Activated CD4-positive, alpha-beta T cell treated with anti-CD3 and anti-CD28 coated beads, Interleukin-2, amount 10 ng/mL, durations not matched to agents 24 days and 14 days (primary cell): ENCODE results near the gene ZAR1L. TPM values are rescaled to one million over a fixed set of nuclear protein-coding genes. Genes with fewer than 3 reads are reported as not detected.
A peak's percentile ranks its signal among the peaks of the same experiment; 100 is the strongest.

Experiments
- DNase-seq: peaks from one replicate; pipeline ENCODE4 v3.0.0; 2022
- H3K27ac Mint-ChIP-seq: one replicate; pipeline ENCODE4 v1.8.0; 2022; ENCODE audit warnings: mild to moderate bottlenecking, mixed read lengths
- H3K27me3 Mint-ChIP-seq: one replicate; pipeline ENCODE4 v1.8.0; 2022; ENCODE audit warnings: mixed read lengths
- H3K36me3 Mint-ChIP-seq: one replicate; pipeline ENCODE4 v1.8.0; 2022; ENCODE audit warnings: low read depth, mild to moderate bottlenecking, mixed read lengths
- H3K4me1 Mint-ChIP-seq: one replicate; pipeline ENCODE4 v1.8.0; 2021; ENCODE audit warnings: mixed read lengths
- H3K4me3 Mint-ChIP-seq: one replicate; pipeline ENCODE4 v1.8.0; 2022; ENCODE audit warnings: mild to moderate bottlenecking, moderate library complexity, mixed read lengths
- H3K9me3 Mint-ChIP-seq: one replicate; pipeline ENCODE4 v1.8.0; 2021; ENCODE audit warnings: mixed read lengths
- intact Hi-C: fragments of 100-400 bp; cut with micrococcal nuclease; formaldehyde crosslinking; loops from one replicate; pipeline ENCODE4 v1.15.1; 2023
- total RNA-seq: library from RNA; stranded (reverse); gene quantifications from 2 replicates; pipeline ENCODE4 v1.2.3, GENCODE V29; 2022

The ZAR1L gene
- total RNA-seq, 1 donor from 2014 or later, result 0.19 TPM

- DNase-seq, result no peak
- H3K4me3 Mint-ChIP-seq, result no peak overlapping the region
- peaks cover 5% of the 10 kb centered on the region for H3K27me3 Mint-ChIP-seq
- intact Hi-C loops, result no loop called here
- no peak overlapping the region for H3K27ac Mint-ChIP-seq
- no peaks in the 10 kb centered on the region for H3K9me3 Mint-ChIP-seq
- H3K36me3 Mint-ChIP-seq, result no peaks in the 10 kb centered on the region
- no peaks in the 10 kb centered on the region for H3K4me1 Mint-ChIP-seq
These were observed 30.1 kb downstream of the ZAR1L start for GRCh38 chr13:32284927-32285632.

- intact Hi-C loops, result no loop called here
- Mint-ChIP-seq H3K9me3 (no peaks in the 10 kb centered on the region), H3K27ac (no peak overlapping the region), H3K27me3 (peaks cover 5% of the 10 kb centered on the region), H3K4me3 (no peak overlapping the region), H3K36me3 (peaks cover 6% of the 10 kb centered on the region), H3K4me1 (peaks cover 8% of the 10 kb centered on the region)
- DNase-seq, result no peak
These were observed 33.0 kb downstream of the ZAR1L start for GRCh38 chr13:32282096-32282711.

- Mint-ChIP-seq H3K9me3 (no peaks in the 10 kb centered on the region), H3K4me1 (peaks cover 8% of the 10 kb centered on the region), H3K27ac (no peak overlapping the region), H3K27me3 (peaks cover 5% of the 10 kb centered on the region), H3K4me3 (no peak overlapping the region), H3K36me3 (peaks cover 6% of the 10 kb centered on the region)
- intact Hi-C loops, result no loop called here
- no peak for DNase-seq
These were observed 34.1 kb downstream of the ZAR1L start for GRCh38 chr13:32281096-32281495.

- intact Hi-C loops, result loop anchor here (1.0 kb wide), 1 partner anchor 22 kb away; no protein-coding TSS in a partner anchor
- H3K4me1 Mint-ChIP-seq, result peaks cover 8% of the 10 kb centered on the region
- H3K36me3 Mint-ChIP-seq, result peaks cover 8% of the 10 kb centered on the region
- H3K9me3 Mint-ChIP-seq, result no peaks in the 10 kb centered on the region
- H3K27me3 Mint-ChIP-seq, result peaks cover 2% of the 10 kb centered on the region
- no peak overlapping the region for H3K27ac Mint-ChIP-seq
- no peak overlapping the region for H3K4me3 Mint-ChIP-seq
- DNase-seq, result no peak
These were observed 36.7 kb downstream of the ZAR1L start for GRCh38 chr13:32278426-32278825.

DNA sequence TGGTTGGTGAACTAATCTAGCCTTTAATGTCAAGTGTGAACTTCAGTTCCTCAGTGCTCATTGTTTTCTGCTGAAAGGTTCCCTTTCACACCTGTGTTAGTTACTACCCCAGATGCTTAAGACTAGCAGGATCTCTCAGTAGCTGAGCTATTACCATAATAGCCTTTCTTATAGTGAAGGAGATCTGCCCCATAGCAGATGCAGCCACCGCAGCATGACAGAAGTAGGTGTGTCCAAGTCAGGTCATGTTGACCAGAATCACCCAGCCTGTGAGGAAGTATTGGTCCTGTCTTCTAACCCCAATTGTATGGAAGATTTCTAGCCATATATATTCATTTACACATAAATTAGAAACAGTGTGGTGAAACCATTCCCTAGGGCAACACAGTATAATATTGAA lies 37.3 kb downstream of the ZAR1L start:
- peaks cover 8% of the 10 kb centered on the region for H3K4me1 Mint-ChIP-seq
- intact Hi-C loops, result loop anchor here (1.0 kb wide), 1 partner anchor 22 kb away; no protein-coding TSS in a partner anchor
- no peaks in the 10 kb centered on the region for H3K27me3 Mint-ChIP-seq
- no peak for DNase-seq
- H3K9me3 Mint-ChIP-seq, result no peaks in the 10 kb centered on the region
- no peak overlapping the region for H3K4me3 Mint-ChIP-seq
- no peak overlapping the region for H3K27ac Mint-ChIP-seq
- peaks cover 8% of the 10 kb centered on the region for H3K36me3 Mint-ChIP-seq

GRCh38 chr13:32272021-32272683 lies 43.0 kb downstream of the ZAR1L start:
- Mint-ChIP-seq H3K4me1 (peaks cover 6% of the 10 kb centered on the region), H3K4me3 (no peak overlapping the region), H3K27ac (peak overlapping the region; percentile 37), H3K36me3 (peaks cover 7% of the 10 kb centered on the region), H3K9me3 (no peaks in the 10 kb centered on the region), H3K27me3 (no peaks in the 10 kb centered on the region)
- no peak for DNase-seq
- intact Hi-C loops, result no loop called here

- intact Hi-C loops, result loop anchor here (1.0 kb wide), 1 partner anchor 42 kb away; no protein-coding TSS in a partner anchor
- H3K9me3 Mint-ChIP-seq, result no peaks in the 10 kb centered on the region
- no peaks in the 10 kb centered on the region for H3K27me3 Mint-ChIP-seq
- H3K4me3 Mint-ChIP-seq, result no peak overlapping the region
- H3K4me1 Mint-ChIP-seq, result peaks cover 6% of the 10 kb centered on the region
- peak; percentile 80 for DNase-seq
- H3K27ac Mint-ChIP-seq, result no peak overlapping the region
- peaks cover 5% of the 10 kb centered on the region for H3K36me3 Mint-ChIP-seq
These were observed 47.2 kb downstream of the ZAR1L start for GRCh38 chr13:32267836-32268439.

- Mint-ChIP-seq H3K9me3 (no peaks in the 10 kb centered on the region), H3K36me3 (peaks cover 2% of the 10 kb centered on the region), H3K27me3 (no peaks in the 10 kb centered on the region), H3K4me1 (no peaks in the 10 kb centered on the region), H3K4me3 (no peak overlapping the region), H3K27ac (no peak overlapping the region)
- intact Hi-C loops, result no loop called here
- DNase-seq, result no peak
These were observed 49.0 kb downstream of the ZAR1L start for GRCh38 chr13:32266130-32266529.

DNA sequence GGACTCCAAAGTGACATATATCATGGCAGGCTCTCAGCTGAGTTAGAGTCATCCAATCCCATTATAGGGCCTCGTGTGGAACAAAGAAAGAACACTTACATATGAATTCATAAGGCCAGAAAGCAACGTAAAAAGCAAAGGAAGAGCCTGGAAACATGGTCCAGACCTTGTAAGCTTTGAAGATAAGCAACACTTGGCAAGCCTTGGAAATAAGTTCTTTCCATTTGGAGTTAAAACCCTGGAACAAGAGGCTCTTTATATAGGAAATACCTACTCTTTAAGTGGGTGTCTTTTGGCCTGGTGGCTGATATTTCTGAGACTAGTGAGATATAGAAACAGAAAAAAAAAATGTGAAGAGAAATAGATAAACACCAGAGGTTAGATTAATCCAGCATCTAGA lies 49.4 kb downstream of the ZAR1L start:
- intact Hi-C loops, result no loop called here
- H3K27me3 Mint-ChIP-seq, result no peaks in the 10 kb centered on the region
- no peaks in the 10 kb centered on the region for H3K4me1 Mint-ChIP-seq
- H3K4me3 Mint-ChIP-seq, result no peak overlapping the region
- H3K9me3 Mint-ChIP-seq, result no peaks in the 10 kb centered on the region
- no peak overlapping the region for H3K27ac Mint-ChIP-seq
- DNase-seq, result no peak
- peaks cover 2% of the 10 kb centered on the region for H3K36me3 Mint-ChIP-seq

DNA sequence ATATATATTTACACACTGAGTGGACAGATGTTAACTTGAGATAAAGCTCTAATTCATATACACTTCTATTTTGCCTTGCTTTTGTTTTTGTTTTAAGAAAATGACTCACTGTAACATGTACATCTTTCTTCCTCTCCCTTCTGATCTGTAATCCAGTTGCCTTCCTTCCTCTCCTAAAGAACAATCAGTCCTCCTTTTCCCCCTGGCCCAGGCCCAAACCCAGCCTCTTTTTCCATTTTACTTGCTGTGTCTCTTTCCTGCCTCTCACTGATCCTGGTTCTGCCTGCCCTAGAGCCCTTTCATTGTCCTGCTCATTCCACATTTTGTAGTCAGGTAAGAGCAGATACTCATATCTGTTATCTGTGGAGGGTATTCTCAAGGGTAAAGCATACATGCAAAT lies 50.8 kb downstream of the ZAR1L start:
- Mint-ChIP-seq H3K36me3 (no peaks in the 10 kb centered on the region), H3K9me3 (no peaks in the 10 kb centered on the region), H3K4me1 (no peaks in the 10 kb centered on the region), H3K27me3 (no peaks in the 10 kb centered on the region), H3K4me3 (no peak overlapping the region), H3K27ac (no peak overlapping the region)
- DNase-seq, result no peak
- intact Hi-C loops, result no loop called here

GRCh38 chr13:32262619-32263018 lies 52.5 kb downstream of the ZAR1L start:
- Mint-ChIP-seq H3K4me3 (no peak overlapping the region), H3K27me3 (no peaks in the 10 kb centered on the region), H3K36me3 (no peaks in the 10 kb centered on the region), H3K4me1 (no peaks in the 10 kb centered on the region), H3K9me3 (no peaks in the 10 kb centered on the region), H3K27ac (no peak overlapping the region)
- intact Hi-C loops, result no loop called here
- DNase-seq, result no peak

DNA sequence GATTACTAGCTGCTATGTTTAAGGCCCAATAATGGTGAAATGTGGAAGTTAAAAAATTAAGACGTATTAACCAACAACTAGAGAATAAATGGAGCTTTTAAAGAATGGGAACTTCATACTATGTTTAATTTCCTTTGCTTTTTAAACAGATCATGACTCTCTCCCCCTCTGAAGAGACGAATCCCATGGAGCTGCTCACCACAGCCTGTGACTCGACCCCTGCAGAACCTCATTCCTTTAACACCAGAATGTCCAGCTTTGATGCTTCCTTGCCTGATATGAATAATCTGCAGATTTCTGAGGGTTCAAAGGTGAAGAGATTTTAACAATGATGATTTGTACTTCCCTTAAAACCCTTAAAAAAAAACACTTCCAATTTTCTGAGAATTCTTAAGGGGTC lies 53.0 kb downstream of the ZAR1L start:
- no peak overlapping the region for H3K27ac Mint-ChIP-seq
- H3K4me3 Mint-ChIP-seq, result no peak overlapping the region
- no peaks in the 10 kb centered on the region for H3K9me3 Mint-ChIP-seq
- no peaks in the 10 kb centered on the region for H3K36me3 Mint-ChIP-seq
- H3K27me3 Mint-ChIP-seq, result no peaks in the 10 kb centered on the region
- no peak for DNase-seq
- no peaks in the 10 kb centered on the region for H3K4me1 Mint-ChIP-seq
- intact Hi-C loops, result no loop called here

GRCh38 chr13:32261567-32261966 lies 53.6 kb downstream of the ZAR1L start:
- no peak overlapping the region for H3K4me3 Mint-ChIP-seq
- intact Hi-C loops, result no loop called here
- no peaks in the 10 kb centered on the region for H3K27me3 Mint-ChIP-seq
- H3K36me3 Mint-ChIP-seq, result no peaks in the 10 kb centered on the region
- no peak overlapping the region for H3K27ac Mint-ChIP-seq
- H3K9me3 Mint-ChIP-seq, result no peaks in the 10 kb centered on the region
- no peak for DNase-seq
- H3K4me1 Mint-ChIP-seq, result no peaks in the 10 kb centered on the region

- no peak for DNase-seq
- Mint-ChIP-seq H3K4me1 (no peaks in the 10 kb centered on the region), H3K27me3 (no peaks in the 10 kb centered on the region), H3K27ac (no peak overlapping the region), H3K36me3 (no peaks in the 10 kb centered on the region), H3K4me3 (no peak overlapping the region), H3K9me3 (no peaks in the 10 kb centered on the region)
- intact Hi-C loops, result no loop called here
These were observed 56.0 kb downstream of the ZAR1L start for GRCh38 chr13:32259116-32259515.
